ENCODE results near the gene TANGO2.

TANGO2 gene

GRCh38 chr22:20008221-20008995 lies 12.5 kb upstream of the TANGO2 start:
- Histone ChIP-seq H3K27ac (ENCODE audit: low read length) (no peak overlapping the region), H3K4me1 (ENCODE audit: control insufficient read depth, insufficient read depth, low read length) (no peaks in the 10 kb centered on the region), H3K27me3 (ENCODE audit: control insufficient read depth, insufficient read depth, low read length) (no peaks in the 10 kb centered on the region), H3K4me3 (ENCODE audit: low read length) (no peak overlapping the region), H3K9me3 (ENCODE audit: control insufficient read depth, insufficient read depth, low read length) (no peaks in the 10 kb centered on the region), H3K36me3 (ENCODE audit: control insufficient read depth, insufficient read depth, low read length) (no peaks in the 10 kb centered on the region)
- DNase-seq (ENCODE audit: low read depth, low spot score), result no peak
- no CpG with 5 or more reads among the region's 11 CpGs for WGBS (ENCODE audit: insufficient coverage, insufficient read length)

GRCh38 chr22:20009018-20009491 lies 11.9 kb upstream of the TANGO2 start:
- H3K9me3 ChIP-seq (ENCODE audit: control insufficient read depth, insufficient read depth, low read length), result no peaks in the 10 kb centered on the region
- no peaks in the 10 kb centered on the region for H3K4me1 ChIP-seq (ENCODE audit: control insufficient read depth, insufficient read depth, low read length)
- DNase-seq (ENCODE audit: low read depth, low spot score), result no peak
- no peaks in the 10 kb centered on the region for H3K36me3 ChIP-seq (ENCODE audit: control insufficient read depth, insufficient read depth, low read length)
- no CpG with 5 or more reads among the region's 9 CpGs for WGBS (ENCODE audit: insufficient coverage, insufficient read length)
- H3K27ac ChIP-seq (ENCODE audit: low read length), result no peak overlapping the region
- no peaks in the 10 kb centered on the region for H3K27me3 ChIP-seq (ENCODE audit: control insufficient read depth, insufficient read depth, low read length)
- no peak overlapping the region for H3K4me3 ChIP-seq (ENCODE audit: low read length)

GRCh38 chr22:20009582-20010306 lies 11.2 kb upstream of the TANGO2 start:
- Histone ChIP-seq H3K4me1 (ENCODE audit: control insufficient read depth, insufficient read depth, low read length) (no peaks in the 10 kb centered on the region), H3K27ac (ENCODE audit: low read length) (no peak overlapping the region), H3K9me3 (ENCODE audit: control insufficient read depth, insufficient read depth, low read length) (no peaks in the 10 kb centered on the region), H3K36me3 (ENCODE audit: control insufficient read depth, insufficient read depth, low read length) (no peaks in the 10 kb centered on the region), H3K4me3 (ENCODE audit: low read length) (no peak overlapping the region), H3K27me3 (ENCODE audit: control insufficient read depth, insufficient read depth, low read length) (no peaks in the 10 kb centered on the region)
- DNase-seq (ENCODE audit: low read depth, low spot score), result no peak
- WGBS (ENCODE audit: insufficient coverage, insufficient read length), result no CpG with 5 or more reads among the region's 8 CpGs

DNA sequence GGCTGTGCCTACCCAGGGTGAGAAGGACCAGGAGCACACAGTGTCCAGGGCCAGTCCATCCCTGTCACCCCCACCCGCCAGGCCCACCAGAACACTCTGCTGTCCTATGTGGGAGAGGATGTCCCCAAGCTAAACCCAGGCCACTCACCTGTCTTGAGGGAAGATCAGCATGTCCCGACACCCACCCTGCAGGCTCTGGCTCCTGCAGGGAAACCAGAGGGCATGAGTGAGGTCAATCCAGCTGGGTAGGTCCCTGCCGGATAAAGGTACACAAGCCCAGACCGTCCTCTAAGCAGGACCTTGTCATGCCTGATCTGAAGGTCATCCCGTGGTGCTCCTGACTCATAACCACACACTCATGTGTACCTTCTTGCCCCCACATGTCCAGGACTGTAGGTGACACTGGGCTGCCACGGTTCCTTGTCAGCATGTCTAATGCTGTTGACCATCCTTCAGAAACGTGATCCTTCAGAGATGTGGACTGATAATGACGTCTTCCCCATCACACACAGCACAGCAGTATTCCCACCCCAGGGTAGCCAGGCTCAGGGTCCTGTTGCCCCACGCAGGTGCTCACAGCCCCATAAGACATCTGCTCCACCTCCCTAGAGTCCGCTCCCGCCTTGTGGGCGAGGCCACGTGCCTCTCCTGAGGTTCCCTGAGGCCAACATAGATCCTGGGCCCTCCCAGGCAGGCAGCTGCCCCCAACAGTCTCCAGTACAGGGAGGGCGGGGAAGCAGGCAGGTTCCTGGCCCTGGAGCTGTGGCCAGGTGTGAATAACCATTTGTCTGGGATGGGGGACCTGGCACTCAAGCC lies 10.4 kb upstream of the TANGO2 start:
- H3K27me3 ChIP-seq (ENCODE audit: control insufficient read depth, insufficient read depth, low read length), result peaks cover 1% of the 10 kb centered on the region; the same call in 1 of the 2 replicates
- no peak overlapping the region for H3K27ac ChIP-seq (ENCODE audit: low read length)
- WGBS (ENCODE audit: insufficient coverage, insufficient read length), result no CpG with 5 or more reads among the region's 14 CpGs
- H3K4me3 ChIP-seq (ENCODE audit: low read length), result no peak overlapping the region
- H3K4me1 ChIP-seq (ENCODE audit: control insufficient read depth, insufficient read depth, low read length), result no peaks in the 10 kb centered on the region
- no peaks in the 10 kb centered on the region for H3K36me3 ChIP-seq (ENCODE audit: control insufficient read depth, insufficient read depth, low read length)
- no peak for DNase-seq (ENCODE audit: low read depth, low spot score)
- no peaks in the 10 kb centered on the region for H3K9me3 ChIP-seq (ENCODE audit: control insufficient read depth, insufficient read depth, low read length)

- H3K9me3 ChIP-seq (ENCODE audit: control insufficient read depth, insufficient read depth, low read length), result no peaks in the 10 kb centered on the region
- no peak for DNase-seq (ENCODE audit: low read depth, low spot score)
- H3K27me3 ChIP-seq (ENCODE audit: control insufficient read depth, insufficient read depth, low read length), result peaks cover 2% of the 10 kb centered on the region; the same call in 1 of the 2 replicates
- WGBS (ENCODE audit: insufficient coverage, insufficient read length), result no CpG with 5 or more reads among the region's 20 CpGs
- H3K4me3 ChIP-seq (ENCODE audit: low read length), result no peak overlapping the region
- H3K27ac ChIP-seq (ENCODE audit: low read length), result no peak overlapping the region
- H3K4me1 ChIP-seq (ENCODE audit: control insufficient read depth, insufficient read depth, low read length), result no peaks in the 10 kb centered on the region
- H3K36me3 ChIP-seq (ENCODE audit: control insufficient read depth, insufficient read depth, low read length), result no peaks in the 10 kb centered on the region
These were observed 9.6 kb upstream of the TANGO2 start for GRCh38 chr22:20011123-20011992.

DNA sequence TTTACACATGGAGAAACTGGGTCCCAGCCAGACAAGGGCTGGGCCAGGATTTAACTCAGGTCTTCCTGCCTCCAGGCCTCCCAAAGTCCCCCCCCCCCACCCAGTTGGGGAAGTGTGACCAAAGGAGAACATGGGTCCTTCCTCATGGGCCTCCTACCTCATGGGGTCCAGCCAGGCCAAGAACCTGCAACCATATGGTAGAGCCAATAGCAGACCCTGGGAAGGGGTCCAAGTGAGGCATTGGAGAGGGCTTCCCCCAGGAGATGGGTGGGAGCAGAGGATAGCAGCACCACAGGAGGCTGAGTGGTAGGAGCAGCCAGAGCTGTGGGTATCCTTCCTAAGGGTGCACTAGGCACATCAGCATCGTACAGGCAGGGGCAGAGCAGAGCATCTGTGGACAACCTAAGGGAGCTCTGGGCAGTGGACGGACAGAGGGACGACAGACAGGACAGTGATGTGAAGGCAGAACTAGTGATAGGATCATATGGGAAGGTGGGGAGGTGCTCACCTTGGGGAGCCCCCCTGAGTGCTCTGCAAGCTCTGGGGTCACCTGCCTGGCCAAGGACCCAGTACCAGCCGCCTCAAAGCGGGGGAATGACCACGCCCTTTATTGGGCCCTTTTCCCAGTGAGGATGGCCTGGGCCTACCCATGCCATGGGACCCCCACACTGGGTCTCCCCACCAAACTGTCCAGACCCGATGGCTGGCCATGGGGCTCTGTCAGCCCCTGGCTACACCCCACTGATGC lies 8.7 kb upstream of the TANGO2 start:
- H3K4me1 ChIP-seq (ENCODE audit: control insufficient read depth, insufficient read depth, low read length), result no peaks in the 10 kb centered on the region
- peaks cover 3% of the 10 kb centered on the region; the same call in 1 of the 2 replicates for H3K27me3 ChIP-seq (ENCODE audit: control insufficient read depth, insufficient read depth, low read length)
- no peaks in the 10 kb centered on the region for H3K9me3 ChIP-seq (ENCODE audit: control insufficient read depth, insufficient read depth, low read length)
- H3K36me3 ChIP-seq (ENCODE audit: control insufficient read depth, insufficient read depth, low read length), result no peaks in the 10 kb centered on the region
- DNase-seq (ENCODE audit: low read depth, low spot score), result no peak
- H3K27ac ChIP-seq (ENCODE audit: low read length), result no peak overlapping the region
- H3K4me3 ChIP-seq (ENCODE audit: low read length), result no peak overlapping the region
- whole genome bisulfite sequencing (ENCODE audit: insufficient coverage, insufficient read length), result no CpG with 5 or more reads among the region's 7 CpGs

DNA sequence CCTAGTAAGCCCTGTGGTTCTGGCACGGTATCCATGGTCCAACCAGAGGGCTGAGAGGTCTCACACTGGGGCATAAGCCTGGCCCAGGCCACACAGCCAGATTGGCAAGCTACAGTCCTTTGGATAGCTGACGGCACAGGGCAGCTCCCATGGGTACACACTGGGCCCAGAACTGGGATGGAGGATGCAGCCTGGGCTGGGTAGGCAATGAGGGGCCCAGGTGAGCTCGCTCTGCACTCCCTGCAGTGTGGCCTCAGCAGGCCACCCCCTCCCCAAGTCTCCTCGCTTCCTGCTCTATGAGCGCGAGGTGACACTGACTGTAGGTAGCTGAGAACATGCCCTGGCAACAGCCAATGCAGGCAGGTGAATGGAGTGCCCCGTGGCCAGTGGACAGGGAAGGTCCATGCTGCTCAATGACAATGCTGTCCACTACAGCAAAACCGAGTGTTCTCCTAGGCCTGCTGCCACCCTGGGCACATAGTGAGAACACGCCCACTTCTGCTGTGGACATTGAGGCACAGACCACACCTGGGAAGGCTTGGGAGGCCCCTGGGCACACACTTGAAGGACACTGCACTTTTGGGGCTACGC lies 8.1 kb upstream of the TANGO2 start:
- no peaks in the 10 kb centered on the region for H3K4me1 ChIP-seq (ENCODE audit: control insufficient read depth, insufficient read depth, low read length)
- no peaks in the 10 kb centered on the region for H3K9me3 ChIP-seq (ENCODE audit: control insufficient read depth, insufficient read depth, low read length)
- no peaks in the 10 kb centered on the region for H3K36me3 ChIP-seq (ENCODE audit: control insufficient read depth, insufficient read depth, low read length)
- peaks cover 9% of the 10 kb centered on the region for H3K27me3 ChIP-seq (ENCODE audit: control insufficient read depth, insufficient read depth, low read length)
- H3K27ac ChIP-seq (ENCODE audit: low read length), result no peak overlapping the region
- no peak for DNase-seq (ENCODE audit: low read depth, low spot score)
- H3K4me3 ChIP-seq (ENCODE audit: low read length), result no peak overlapping the region
- no CpG with 5 or more reads among the region's 10 CpGs for WGBS (ENCODE audit: insufficient coverage, insufficient read length)

- Histone ChIP-seq H3K36me3 (ENCODE audit: control insufficient read depth, insufficient read depth, low read length) (no peaks in the 10 kb centered on the region), H3K4me1 (ENCODE audit: control insufficient read depth, insufficient read depth, low read length) (no peaks in the 10 kb centered on the region), H3K27ac (ENCODE audit: low read length) (no peak overlapping the region), H3K27me3 (ENCODE audit: control insufficient read depth, insufficient read depth, low read length) (peaks cover 15% of the 10 kb centered on the region), H3K4me3 (ENCODE audit: low read length) (no peak overlapping the region), H3K9me3 (ENCODE audit: control insufficient read depth, insufficient read depth, low read length) (no peaks in the 10 kb centered on the region)
- WGBS (ENCODE audit: insufficient coverage, insufficient read length), result no CpG with 5 or more reads among the region's 11 CpGs
- DNase-seq (ENCODE audit: low read depth, low spot score), result no peak
These were observed 7.5 kb upstream of the TANGO2 start for GRCh38 chr22:20013382-20013871.
